ENCODE results near the gene ZP1. TPM values are rescaled to one million over a fixed set of nuclear protein-coding genes. Genes with fewer than 3 reads are reported as not detected.

The ZP1 gene
- total RNA-seq, 1 donor from 2014 or later = 0.31 TPM

- Mint-ChIP-seq H3K27ac (no peak overlapping the region), H3K27me3 (ENCODE audit: low read depth) (no peaks in the 10 kb centered on the region), H3K4me3 (no peak overlapping the region), H3K36me3 (peaks cover 25% of the 10 kb centered on the region), H3K4me1 (peaks cover 8% of the 10 kb centered on the region), H3K9me3 (no peaks in the 10 kb centered on the region)
- TF ChIP-seq CTCF (IDR thresholded peaks at IDR 0.05; ENCODE audit: unreplicated experiment) = no peak
- DNase-seq (ENCODE audit: low spot score in 2 of 2, unreplicated experiment in 2 of 2) = no peak
These were observed 20.2 kb downstream of the ZP1 start for GRCh38 chr11:60887556-60887955.

GRCh38 chr11:60889869-60890311 is 22.5 kb downstream of the ZP1 start:
- TF ChIP-seq CTCF (IDR thresholded peaks at IDR 0.05; ENCODE audit: unreplicated experiment) = no peak
- peaks cover 28% of the 10 kb centered on the region for H3K36me3 Mint-ChIP-seq
- H3K27ac Mint-ChIP-seq = peak overlapping the region; percentile 72
- H3K27me3 Mint-ChIP-seq (ENCODE audit: low read depth) = no peaks in the 10 kb centered on the region
- no peak overlapping the region for H3K4me3 Mint-ChIP-seq
- no peaks in the 10 kb centered on the region for H3K9me3 Mint-ChIP-seq
- DNase-seq (ENCODE audit: low spot score in 2 of 2, unreplicated experiment in 2 of 2) = no peak
- H3K4me1 Mint-ChIP-seq = peaks cover 8% of the 10 kb centered on the region

GRCh38 chr11:60890696-60891095 is 23.4 kb downstream of the ZP1 start:
- no peak for TF ChIP-seq CTCF (IDR thresholded peaks at IDR 0.05; ENCODE audit: unreplicated experiment)
- H3K4me3 Mint-ChIP-seq = no peak overlapping the region
- H3K4me1 Mint-ChIP-seq = peaks cover 8% of the 10 kb centered on the region
- no peak for DNase-seq (ENCODE audit: low spot score in 2 of 2, unreplicated experiment in 2 of 2)
- H3K27me3 Mint-ChIP-seq (ENCODE audit: low read depth) = no peaks in the 10 kb centered on the region
- peaks cover 26% of the 10 kb centered on the region for H3K36me3 Mint-ChIP-seq
- no peak overlapping the region for H3K27ac Mint-ChIP-seq
- H3K9me3 Mint-ChIP-seq = no peaks in the 10 kb centered on the region

GRCh38 chr11:60891103-60891741 is 23.9 kb downstream of the ZP1 start:
- peaks cover 8% of the 10 kb centered on the region for H3K4me1 Mint-ChIP-seq
- no peaks in the 10 kb centered on the region for H3K9me3 Mint-ChIP-seq
- H3K27ac Mint-ChIP-seq = peak overlapping the region; percentile 12
- no peak for DNase-seq (ENCODE audit: low spot score in 2 of 2, unreplicated experiment in 2 of 2)
- H3K27me3 Mint-ChIP-seq (ENCODE audit: low read depth) = no peaks in the 10 kb centered on the region
- no peak overlapping the region for H3K4me3 Mint-ChIP-seq
- TF ChIP-seq CTCF (IDR thresholded peaks at IDR 0.05; ENCODE audit: unreplicated experiment) = no peak
- H3K36me3 Mint-ChIP-seq = peaks cover 27% of the 10 kb centered on the region

- Mint-ChIP-seq H3K4me1 (peaks cover 2% of the 10 kb centered on the region), H3K4me3 (no peak overlapping the region), H3K9me3 (no peaks in the 10 kb centered on the region), H3K27ac (no peak overlapping the region), H3K36me3 (peaks cover 34% of the 10 kb centered on the region), H3K27me3 (ENCODE audit: low read depth) (no peaks in the 10 kb centered on the region)
- TF ChIP-seq CTCF (IDR thresholded peaks at IDR 0.05; ENCODE audit: unreplicated experiment) = no peak
- no peak for DNase-seq (ENCODE audit: low spot score in 2 of 2, unreplicated experiment in 2 of 2)
These were observed 28.3 kb downstream of the ZP1 start for GRCh38 chr11:60895687-60896086.
